Panc1 (cell line): Measurements from ENCODE around the gene RIMBP2. TPM values are rescaled to one million over a fixed set of nuclear protein-coding genes. Genes with fewer than 3 reads are reported as not detected.

ENCODE experiments used
- ATAC-seq: fragments of 200-7000 bp; cut with Tn5 transposase; 2 replicates; pipeline ENCODE4 v1.9.1; 2020; ENCODE audit warnings: mild to moderate bottlenecking, moderate library complexity
- BruUV-seq: library from RNA; stranded (reverse); fragments of 400-500 nt; replicated peaks from 2 replicates; lab custom pipeline; 2021; lab: Mats Ljungman, UMichigan
- CTCF ChIA-PET: fragments of 300-600 bp; sonication (Branson Sonifier 250); formaldehyde crosslinking; loops from one replicate; lab custom pipeline; 2022; ENCODE audit warnings: antibody characterized with exemption; lab: Charles Lee
- POLR2A ChIA-PET: fragments of 300-600 bp; sonication (Branson Sonifier 250); formaldehyde crosslinking; loops from one replicate; lab custom pipeline; 2022; ENCODE audit warnings: antibody characterized with exemption; lab: Charles Lee
- DNase-seq: peaks from one replicate; pipeline ENCODE4 v3.0.0-alpha.2; 2010; ENCODE audit warnings: low read depth, low spot score
- H3K27ac ChIP-seq: 2 replicates; pipeline ENCODE4 v1.5.1; 2011; ENCODE audit warnings: mild to moderate bottlenecking, low read length, inconsistent platforms
- H3K27me3 ChIP-seq: fragments of 200-500 bp; sonication (Bioruptor generic); 2 replicates; pipeline ENCODE4 v1.6.0; 2014; ENCODE audit warnings: low read length, inconsistent platforms; ENCODE audit not compliant: control insufficient read depth, insufficient read depth
- H3K36me3 ChIP-seq: fragments of 200-500 bp; sonication (Bioruptor generic); 2 replicates; pipeline ENCODE4 v1.5.1; 2014; ENCODE audit warnings: inconsistent platforms, mild to moderate bottlenecking, low read length, moderate library complexity; ENCODE audit not compliant: control insufficient read depth, insufficient read depth
- H3K4me1 ChIP-seq: 2 replicates; pipeline ENCODE4 v1.5.1; 2011; ENCODE audit warnings: inconsistent platforms, mild to moderate bottlenecking, low read length, moderate library complexity; ENCODE audit not compliant: control insufficient read depth, insufficient read depth
- H3K4me3 ChIP-seq, 2 experiments: 2 replicates each; pipeline ENCODE4 v1.5.1; 2011 to 2012; ENCODE audit warnings: low read depth in 2 of 2, low read length in 2 of 2, mild to moderate bottlenecking in 2 of 2, inconsistent platforms in 1 of 2, moderate library complexity in 1 of 2
- H3K9me3 ChIP-seq: fragments of 200-500 bp; sonication (Bioruptor generic); 2 replicates; pipeline ENCODE4 v1.5.1; 2014; ENCODE audit warnings: low read depth, mild to moderate bottlenecking, inconsistent platforms, low read length, moderate library complexity; ENCODE audit not compliant: control insufficient read depth, insufficient read depth
- CTCF ChIP-seq: fragments of 450-650 bp; IDR thresholded peaks from 2 replicates; pipeline ENCODE4 v1.5.1; 2017; ENCODE audit warnings: mild to moderate bottlenecking
- POLR2AphosphoS5 ChIP-seq: IDR thresholded peaks from 2 replicates; pipeline ENCODE4 v1.6.1; 2012; ENCODE audit warnings: mild to moderate bottlenecking, low read depth, low read length, moderate library complexity
- REST ChIP-seq, 2 experiments: IDR thresholded peaks; 2 replicates each; pipeline ENCODE4 v1.6.1; 2011 to 2012; ENCODE audit warnings: low read depth in 2 of 2, control low read depth in 1 of 2, low read length in 1 of 2, mild to moderate bottlenecking in 1 of 2, moderate library complexity in 1 of 2; ENCODE audit not compliant: insufficient read depth in 1 of 2
- SIN3A ChIP-seq: IDR thresholded peaks from 2 replicates; pipeline ENCODE4 v1.6.1; 2012; ENCODE audit warnings: low read depth, mild to moderate bottlenecking, low read length, moderate library complexity, borderline replicate concordance; ENCODE audit not compliant: insufficient read depth
- TCF7L2 ChIP-seq: IDR thresholded peaks from 2 replicates; pipeline ENCODE4 v1.6.1; 2011; ENCODE audit warnings: mild to moderate bottlenecking, low read depth, low read length, inconsistent platforms
- in situ Hi-C: cut with HindIII; loops from 2 replicates; pipeline ENCODE4 v1.10.0; 2016; ENCODE audit warnings: low sequenced_read_pairs, low pct_unique_long_range_greater_than_20kb
- intact Hi-C: fragments of 100-400 bp; cut with micrococcal nuclease; formaldehyde crosslinking; loops from one replicate; pipeline ENCODE4 v1.10.0; 2022; ENCODE audit not compliant: unreplicated experiment
- total RNA-seq: library from RNA; stranded (reverse); gene quantifications from one replicate; pipeline ENCODE4 v1.2.1, GENCODE V29; 2021; ENCODE audit not compliant: unreplicated experiment

RIMBP2 gene
- total RNA-seq, 1 experiment from 2014 or later, result not detected

- Histone ChIP-seq H3K4me1 (no peaks in the 10 kb centered on the region), H3K9me3 (no peaks in the 10 kb centered on the region), H3K4me3 (no peak overlapping the region), H3K27me3 (no peaks in the 10 kb centered on the region), H3K36me3 (no peaks in the 10 kb centered on the region), H3K27ac (no peak overlapping the region)
- intact Hi-C loops (no loop called here), in situ Hi-C loops (no loop called here)
- CTCF ChIA-PET, result no interaction called here
- ATAC-seq (no peak), DNase-seq (no peak)
- POLR2A ChIA-PET, result no interaction called here
- TF ChIP-seq POLR2AphosphoS5 (no peak), CTCF (no peak), SIN3A (no peak), TCF7L2 (no peak), REST (IDR thresholded peaks at IDR 0.05; ENCODE audit: insufficient read depth in 1 of 2, low read depth in 2 of 2, low read length in 1 of 2) (no peak)
- BruUV-seq, result no TSS peak
These were observed 148.1 kb downstream of the RIMBP2 start for GRCh38 chr12:130568041-130568440.

- Histone ChIP-seq H3K27ac (no peak overlapping the region), H3K27me3 (no peaks in the 10 kb centered on the region), H3K4me3 (no peak overlapping the region), H3K9me3 (no peaks in the 10 kb centered on the region), H3K36me3 (no peaks in the 10 kb centered on the region), H3K4me1 (no peaks in the 10 kb centered on the region)
- ChIA-PET CTCF (no interaction called here), POLR2A (no interaction called here)
- in situ Hi-C loops, result no loop called here
- no TSS peak for BruUV-seq
- no peak for DNase-seq
- ATAC-seq, result no peak
- intact Hi-C loops, result no loop called here
- TF ChIP-seq POLR2AphosphoS5, result no peak
- no peak for TF ChIP-seq CTCF
- TF ChIP-seq SIN3A, result no peak
- TF ChIP-seq TCF7L2, result no peak
- no peak for TF ChIP-seq REST (IDR thresholded peaks at IDR 0.05; ENCODE audit: insufficient read depth in 1 of 2, low read depth in 2 of 2, low read length in 1 of 2)
These were observed 149.5 kb downstream of the RIMBP2 start for GRCh38 chr12:130566446-130567155.
